Measurements from ENCODE around the gene PPIF.

The PPIF gene

DNA sequence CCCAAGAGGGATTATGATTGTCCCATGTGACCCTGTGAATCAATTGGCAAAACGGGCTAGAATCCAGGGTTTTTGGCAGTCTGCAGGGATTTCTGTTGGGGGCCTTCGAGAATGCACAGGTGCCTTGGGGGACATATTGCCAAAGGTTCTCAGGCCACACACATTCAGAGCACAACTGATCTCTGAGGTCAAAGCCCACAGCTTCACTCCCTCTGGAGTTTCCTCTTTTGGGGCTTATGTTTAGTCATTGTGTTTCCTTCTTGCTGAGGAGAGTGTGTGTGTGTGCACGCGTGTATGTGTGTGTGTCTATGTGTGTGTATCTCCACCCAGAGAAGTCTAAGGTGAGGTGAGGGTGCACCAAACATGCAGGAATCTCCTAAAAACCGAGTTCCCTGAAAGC is 8.8 kb downstream of the PPIF start:
- TF ChIP-seq FOXP2 (optimal IDR thresholded peaks at IDR 0.05; ENCODE audit: borderline replicate concordance, extremely low read depth, extremely low read length, insufficient read depth) (no peak), REST (IDR thresholded peaks at IDR 0.05; ENCODE audit: insufficient read depth in 1 of 2, low read depth in 2 of 2, low read length in 2 of 2) (no peak), TAF1 (IDR thresholded peaks at IDR 0.05; ENCODE audit: borderline replicate concordance, insufficient read depth, low read length) (no peak), POLR2AphosphoS5 (IDR thresholded peaks at IDR 0.05; ENCODE audit: low read depth, low read length) (no peak), SIN3A (IDR thresholded peaks at IDR 0.05; ENCODE audit: borderline replicate concordance, insufficient read depth, low read length) (no peak)

- TF ChIP-seq TAF1 (IDR thresholded peaks at IDR 0.05; ENCODE audit: borderline replicate concordance, insufficient read depth, low read length) (no peak), POLR2AphosphoS5 (IDR thresholded peaks at IDR 0.05; ENCODE audit: low read depth, low read length) (no peak), SIN3A (IDR thresholded peaks at IDR 0.05; ENCODE audit: borderline replicate concordance, insufficient read depth, low read length) (no peak)
Measured at GRCh38 chr10:79357180-79357579, 9.9 kb downstream of the PPIF start.

GRCh38 chr10:79358811-79359210 is 11.5 kb downstream of the PPIF start:
- TF ChIP-seq POLR2AphosphoS5 (IDR thresholded peaks at IDR 0.05; ENCODE audit: low read depth, low read length) (no peak), SIN3A (IDR thresholded peaks at IDR 0.05; ENCODE audit: borderline replicate concordance, insufficient read depth, low read length) (no peak), FOXP2 (optimal IDR thresholded peaks at IDR 0.05; ENCODE audit: borderline replicate concordance, extremely low read depth, extremely low read length, insufficient read depth) (no peak), TAF1 (IDR thresholded peaks at IDR 0.05; ENCODE audit: borderline replicate concordance, insufficient read depth, low read length) (no peak), REST (IDR thresholded peaks at IDR 0.05; ENCODE audit: insufficient read depth in 1 of 2, low read depth in 2 of 2, low read length in 2 of 2) (no peak)

GRCh38 chr10:79359816-79360498 is 12.7 kb downstream of the PPIF start:
- TF ChIP-seq POLR2AphosphoS5 (IDR thresholded peaks at IDR 0.05; ENCODE audit: low read depth, low read length) (no peak), TAF1 (IDR thresholded peaks at IDR 0.05; ENCODE audit: borderline replicate concordance, insufficient read depth, low read length) (no peak), FOXP2 (optimal IDR thresholded peaks at IDR 0.05; ENCODE audit: borderline replicate concordance, extremely low read depth, extremely low read length, insufficient read depth) (no peak), REST (IDR thresholded peaks at IDR 0.05; ENCODE audit: insufficient read depth in 1 of 2, low read depth in 2 of 2, low read length in 2 of 2) (no peak), SIN3A (IDR thresholded peaks at IDR 0.05; ENCODE audit: borderline replicate concordance, insufficient read depth, low read length) (no peak)

- no peak for TF ChIP-seq REST (IDR thresholded peaks at IDR 0.05; ENCODE audit: insufficient read depth in 1 of 2, low read depth in 2 of 2, low read length in 2 of 2)
- no peak for TF ChIP-seq FOXP2 (optimal IDR thresholded peaks at IDR 0.05; ENCODE audit: borderline replicate concordance, extremely low read depth, extremely low read length, insufficient read depth)
- no peak for TF ChIP-seq TAF1 (IDR thresholded peaks at IDR 0.05; ENCODE audit: borderline replicate concordance, insufficient read depth, low read length)
- TF ChIP-seq SIN3A (IDR thresholded peaks at IDR 0.05; ENCODE audit: borderline replicate concordance, insufficient read depth, low read length), result no peak
- TF ChIP-seq POLR2AphosphoS5 (IDR thresholded peaks at IDR 0.05; ENCODE audit: low read depth, low read length), result no peak
Measured at GRCh38 chr10:79360499-79361342, 13.5 kb downstream of the PPIF start.
